SHP77 treated with DMSO at 0.1 percent for 48 hours (cell line): ENCODE results near the gene ZBTB11.
"Not testable (repeated sequence)": the region's sequence is repeated elsewhere in the genome, so short reads cannot be mapped to it uniquely, and the experiment has no call there.

ENCODE experiments used
- DNase-seq: peaks from one replicate; lab custom pipeline; 2025; lab: John Stamatoyannopoulos, UW

Gene ZBTB11

GRCh38 chr3:101643861-101644613 lies 32.9 kb downstream of the ZBTB11 start:
- DNase-seq, result no peak

- DNase-seq, result no peak
Observed at GRCh38 chr3:101643009-101643844, 33.7 kb downstream of the ZBTB11 start.

- no peak for DNase-seq
Observed at GRCh38 chr3:101642441-101642840, 34.5 kb downstream of the ZBTB11 start.

GRCh38 chr3:101641397-101642115 lies 35.4 kb downstream of the ZBTB11 start:
- not testable (repeated sequence) for DNase-seq

GRCh38 chr3:101640256-101640655 lies 36.7 kb downstream of the ZBTB11 start:
- no peak for DNase-seq

- no peak for DNase-seq
Observed at GRCh38 chr3:101639280-101639963, 37.5 kb downstream of the ZBTB11 start.

GRCh38 chr3:101638261-101638745 lies 38.6 kb downstream of the ZBTB11 start:
- no peak for DNase-seq

GRCh38 chr3:101637451-101637850 lies 39.5 kb downstream of the ZBTB11 start:
- DNase-seq, result no peak

- peak; percentile 13 for DNase-seq
Observed at GRCh38 chr3:101635954-101636798, 40.8 kb downstream of the ZBTB11 start.

- no peak for DNase-seq
Observed at GRCh38 chr3:101635345-101635744, 41.6 kb downstream of the ZBTB11 start.

- DNase-seq, result no peak
Observed at GRCh38 chr3:101634591-101635196, 42.2 kb downstream of the ZBTB11 start.

GRCh38 chr3:101633186-101633585 lies 43.7 kb downstream of the ZBTB11 start:
- no peak for DNase-seq

- DNase-seq, result no peak
Observed at GRCh38 chr3:101632586-101632985, 44.3 kb downstream of the ZBTB11 start.

GRCh38 chr3:101631959-101632358 lies 45.0 kb downstream of the ZBTB11 start:
- not testable (repeated sequence) for DNase-seq

GRCh38 chr3:101631098-101631796 lies 45.7 kb downstream of the ZBTB11 start:
- no peak for DNase-seq

- no peak for DNase-seq
Observed at GRCh38 chr3:101629219-101629618, 47.7 kb downstream of the ZBTB11 start.

- DNase-seq, result no peak
Observed at GRCh38 chr3:101625879-101626278, 51.1 kb downstream of the ZBTB11 start.

GRCh38 chr3:101624857-101625256 lies 52.1 kb downstream of the ZBTB11 start:
- DNase-seq, result no peak

GRCh38 chr3:101623656-101624055 lies 53.3 kb downstream of the ZBTB11 start:
- no peak for DNase-seq

- no peak for DNase-seq
Observed at GRCh38 chr3:101619734-101620133, 57.2 kb downstream of the ZBTB11 start.
